ENCODE measurements around the gene RNF126.
"Not testable (repeated sequence)": the region's sequence is repeated elsewhere in the genome, so short reads cannot be mapped to it uniquely, and the experiment has no call there.

The RNF126 gene

DNA sequence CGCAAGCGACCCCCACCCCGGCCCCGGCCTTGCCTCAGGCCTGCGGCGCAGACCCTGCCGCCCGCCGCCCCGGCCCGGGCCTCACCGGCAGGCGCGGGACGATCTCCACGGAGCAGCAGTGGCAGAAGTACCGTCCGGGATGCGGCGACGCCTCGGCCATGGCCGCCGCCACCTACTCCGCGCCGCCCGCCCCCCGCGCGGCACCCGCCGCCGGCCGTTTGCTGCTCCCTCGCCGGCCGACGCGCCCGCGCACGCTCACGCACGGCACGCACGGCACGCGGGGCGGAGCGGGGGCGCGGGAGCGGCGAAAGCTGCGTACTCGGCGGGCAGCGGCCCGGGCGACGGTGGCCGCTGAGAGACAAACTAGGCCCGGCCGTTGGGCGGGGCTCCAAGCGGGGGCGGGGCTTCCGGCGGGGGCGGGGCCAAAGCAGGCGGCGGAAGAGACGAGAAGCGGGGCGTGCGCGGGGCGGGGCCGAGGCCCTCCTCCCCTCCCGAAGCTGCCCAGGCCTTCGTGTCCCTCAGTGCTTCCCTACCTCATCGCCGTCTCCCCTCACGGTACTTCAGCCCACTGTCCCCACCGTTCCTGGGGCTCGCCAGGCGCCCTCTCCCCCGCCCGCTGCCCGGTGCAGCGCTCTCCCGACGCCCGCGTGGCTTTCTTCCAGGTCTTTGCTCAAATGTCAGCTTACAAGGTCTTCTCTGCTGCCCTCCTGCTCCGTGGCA lies at the start of gene RNF126:
TSS of gene RNF126 (minus strand) at position 253 of the 720 bp plus-strand sequence. CDS start at position 160, 93 bp downstream.
- peak; percentile 73 to 86 for DNase-seq

GRCh38 chr19:711254-711653 lies 48.2 kb upstream of the RNF126 start:
- DNase-seq, result no peak

GRCh38 chr19:710767-711166 lies 47.8 kb upstream of the RNF126 start:
- DNase-seq, result no peak

- DNase-seq, result no peak
These were observed 47.1 kb upstream of the RNF126 start for GRCh38 chr19:709965-710571.

DNA sequence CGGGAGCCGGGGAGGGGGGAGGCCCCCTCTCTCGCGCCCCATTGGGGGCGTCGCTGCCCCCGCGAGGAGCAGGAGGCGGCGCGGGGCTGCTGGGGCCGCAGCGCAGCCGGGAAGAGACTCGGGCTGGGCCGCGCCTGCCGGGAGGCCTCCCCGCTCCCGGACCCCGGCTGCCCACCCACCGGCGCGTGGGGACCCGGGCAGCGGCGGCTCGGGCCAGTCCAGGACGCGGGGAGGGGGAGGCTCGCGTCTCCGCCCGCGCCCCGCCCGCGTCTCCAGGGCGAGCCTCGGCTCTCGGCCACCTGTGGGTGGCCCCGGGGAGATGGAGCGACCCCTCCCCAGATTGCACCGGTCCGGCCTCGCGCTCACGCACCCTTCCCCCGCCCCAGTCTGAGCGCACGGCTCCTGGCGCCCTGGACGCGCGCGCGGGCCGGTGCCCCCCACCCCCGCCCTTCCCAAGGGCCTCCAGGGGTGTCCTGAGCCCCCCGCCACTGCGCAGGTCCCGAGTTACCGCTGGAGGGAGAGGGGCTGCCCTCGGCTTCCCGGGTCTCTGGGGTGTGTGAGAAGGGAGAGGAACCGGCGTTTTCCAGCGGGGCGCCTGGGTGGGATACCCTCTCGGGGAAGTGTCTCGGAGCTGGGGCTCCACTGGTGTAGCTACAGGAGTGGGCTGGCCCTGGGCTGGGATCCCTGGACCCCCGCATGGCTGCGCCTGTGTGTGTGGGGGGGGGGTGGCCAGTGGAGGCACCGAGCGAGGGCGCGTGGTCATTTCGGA lies 46.4 kb upstream of the RNF126 start:
- no peak for DNase-seq

- DNase-seq, result no peak
These were observed 45.4 kb upstream of the RNF126 start, which contains the start of gene PALM for GRCh38 chr19:708154-709143. Gene PALM (plus strand): TSS chr19:708935. CDS start chr19:709147, 212 bp downstream.

DNA sequence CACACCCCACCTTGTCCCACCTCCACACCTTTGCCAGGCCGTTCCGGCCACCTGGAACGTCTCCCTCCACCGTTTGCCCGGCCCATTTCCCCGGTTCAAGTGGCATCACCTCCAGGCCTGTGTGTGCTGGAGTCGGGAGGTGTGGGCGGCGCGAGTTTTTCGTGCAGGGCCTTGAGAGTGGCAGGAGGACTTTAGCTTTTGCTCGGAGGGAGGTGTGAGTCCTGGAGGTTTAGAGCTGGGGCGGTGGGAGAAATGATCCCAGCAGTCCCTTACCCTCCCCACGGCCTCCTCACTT lies 41.4 kb upstream of the RNF126 start:
- no peak for DNase-seq

DNA sequence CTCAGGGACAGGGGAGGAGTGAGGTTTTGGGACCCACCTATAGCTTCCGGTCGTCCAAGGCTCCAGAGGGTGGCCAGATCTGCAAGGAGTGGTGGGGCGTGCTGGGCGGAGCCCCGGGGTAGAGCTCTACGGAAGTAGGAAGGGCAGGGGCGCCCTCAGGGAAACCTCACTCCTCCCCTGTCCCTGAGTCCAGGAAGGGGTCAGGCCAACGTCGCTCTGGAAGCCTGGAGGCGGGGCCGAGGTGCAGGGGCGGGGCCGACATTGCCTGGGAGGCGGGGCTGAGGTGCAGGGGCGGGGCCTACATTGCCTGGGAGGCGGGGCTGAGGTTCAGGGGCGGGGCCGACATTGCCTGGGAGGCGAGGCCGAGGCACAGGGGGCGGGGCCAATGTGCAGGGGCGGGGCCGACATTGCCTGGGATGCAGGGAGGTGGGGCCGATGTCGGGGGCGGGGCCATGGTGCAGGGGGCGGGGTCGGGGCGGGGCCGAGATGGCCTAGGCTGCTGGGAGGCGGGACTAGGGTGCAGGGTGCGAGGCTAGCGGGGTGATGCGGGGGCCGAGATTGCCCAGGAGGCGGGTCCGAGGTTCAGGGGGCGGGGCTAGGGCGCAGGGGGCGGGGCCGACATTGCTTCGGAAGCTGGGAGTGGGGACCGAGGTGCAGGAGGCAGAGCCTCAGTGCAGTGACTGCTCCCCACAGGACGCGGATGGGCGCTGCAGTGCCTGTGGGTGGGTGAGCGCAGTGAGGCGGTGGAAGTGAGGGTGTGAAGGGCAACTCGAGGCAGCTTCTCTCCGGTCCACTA lies 40.8 kb upstream of the RNF126 start:
- DNase-seq, result no peak

DNA sequence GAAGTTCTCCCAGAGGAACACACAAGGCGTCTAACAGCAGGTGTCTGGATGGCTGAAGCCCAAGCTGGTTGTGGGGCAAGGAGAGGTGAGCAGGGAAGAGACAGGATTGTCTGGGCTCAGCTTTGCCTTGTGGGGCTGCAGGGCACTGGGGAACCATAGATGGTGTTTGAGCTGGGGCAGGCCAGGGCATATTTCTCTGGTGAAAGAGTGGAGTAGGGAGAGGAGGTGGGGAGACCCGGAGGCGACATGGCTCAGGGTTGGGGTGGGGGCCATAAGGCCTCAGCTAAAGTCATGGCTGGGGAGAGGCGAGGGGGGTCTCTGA lies 40.3 kb upstream of the RNF126 start:
- no peak for DNase-seq

DNA sequence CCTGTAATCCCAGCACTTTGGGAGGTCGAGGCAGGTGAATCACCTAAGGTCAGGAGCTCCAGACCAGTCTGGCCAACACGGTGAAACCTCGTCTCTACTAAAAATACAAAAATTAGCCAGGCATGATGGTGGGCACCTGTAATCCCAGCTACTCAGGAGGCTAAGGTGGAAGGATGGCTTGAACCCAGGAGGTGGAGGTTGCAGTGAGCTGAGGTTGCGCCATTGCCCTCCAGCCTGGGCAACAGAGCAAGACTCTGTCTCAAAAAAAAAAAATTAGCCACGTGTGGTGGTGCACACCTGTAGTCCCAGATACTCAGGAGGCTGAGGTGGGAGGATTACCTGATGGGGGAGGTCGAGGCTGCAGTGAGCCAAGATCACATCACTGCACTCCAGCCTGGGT lies 39.8 kb upstream of the RNF126 start:
- not testable (repeated sequence) for DNase-seq

DNA sequence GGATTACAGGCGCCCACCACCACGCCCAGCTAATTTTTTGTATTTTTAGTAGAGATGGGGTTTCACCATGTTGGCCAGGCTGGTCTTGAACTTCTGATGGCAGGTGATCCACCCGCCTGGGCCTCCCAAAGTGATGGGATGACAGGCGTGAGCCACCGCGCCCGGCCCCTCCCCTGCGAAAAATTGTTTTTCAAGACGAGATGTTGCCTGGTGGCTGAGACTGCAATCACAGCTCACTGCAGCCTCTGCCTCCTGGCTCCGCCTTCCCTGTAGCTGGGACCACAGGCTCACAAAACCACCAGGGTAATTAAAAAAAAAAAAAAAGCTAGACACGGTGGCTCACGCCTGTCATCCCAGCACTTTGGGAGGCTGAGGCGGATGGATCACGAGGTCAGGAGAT lies 36.9 kb upstream of the RNF126 start:
- DNase-seq, result not testable (repeated sequence)

GRCh38 chr19:698529-698928 lies 35.5 kb upstream of the RNF126 start:
- not testable (repeated sequence) for DNase-seq

DNA sequence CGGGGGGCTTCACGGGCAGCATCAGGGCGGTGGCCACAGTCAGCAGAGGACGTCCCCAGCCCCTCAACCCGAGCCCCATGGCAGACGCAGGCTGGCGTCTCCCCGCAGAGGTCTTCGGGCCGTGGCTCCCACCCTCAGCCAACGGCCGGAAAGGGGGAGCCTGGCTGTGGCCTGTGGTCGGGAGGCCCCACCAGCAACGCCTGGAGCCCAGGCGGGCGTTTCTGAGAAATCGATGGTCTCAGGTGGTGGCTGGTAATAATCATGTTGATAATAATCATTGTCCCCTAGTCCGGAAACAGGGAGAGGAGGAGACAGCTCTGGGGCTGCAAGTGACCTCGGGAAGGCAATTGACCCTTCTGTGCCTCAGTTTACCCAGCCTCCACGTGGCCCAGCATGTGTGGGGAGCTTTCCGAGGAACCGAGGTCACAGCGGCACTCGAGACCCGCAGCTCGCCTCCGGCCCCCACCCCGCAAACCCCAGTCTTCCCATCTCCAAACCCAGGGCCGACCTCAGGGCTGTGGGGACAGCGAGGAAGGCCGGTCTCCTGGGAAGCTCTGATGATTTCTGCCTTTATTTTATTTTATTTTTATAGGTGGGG lies 32.4 kb upstream of the RNF126 start, which contains the start of gene PRSS57:
TSS of gene PRSS57 (minus strand) at position 101 of the 598 bp plus-strand sequence. CDS start at position 79, 22 bp downstream.
- no peak for DNase-seq

- no peak for DNase-seq
These were observed 31.7 kb upstream of the RNF126 start for GRCh38 chr19:694481-695351.

DNA sequence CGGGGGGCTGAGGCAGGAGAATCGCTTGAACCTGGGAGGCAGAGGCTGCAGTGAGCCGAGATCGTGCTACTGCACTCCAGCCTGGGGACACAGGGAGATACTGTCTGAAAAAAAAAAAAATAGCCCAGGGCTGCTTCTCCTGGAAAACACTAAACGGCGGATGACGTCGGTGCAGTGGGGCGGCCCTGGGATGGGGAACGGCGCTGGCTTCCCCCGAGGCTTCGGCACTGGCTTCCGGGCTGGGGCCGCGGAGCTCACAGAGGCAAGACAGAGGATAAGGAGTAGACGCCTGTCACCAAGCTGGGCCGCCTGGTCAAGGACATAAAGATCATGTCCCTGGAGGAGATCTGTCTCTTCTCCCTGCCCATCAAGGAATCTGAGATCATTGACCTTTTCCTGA lies 27.2 kb upstream of the RNF126 start:
- DNase-seq, result no peak

- no peak for DNase-seq
These were observed 26.0 kb upstream of the RNF126 start for GRCh38 chr19:688992-689391.

GRCh38 chr19:688214-688613 lies 25.2 kb upstream of the RNF126 start:
- no peak for DNase-seq

DNA sequence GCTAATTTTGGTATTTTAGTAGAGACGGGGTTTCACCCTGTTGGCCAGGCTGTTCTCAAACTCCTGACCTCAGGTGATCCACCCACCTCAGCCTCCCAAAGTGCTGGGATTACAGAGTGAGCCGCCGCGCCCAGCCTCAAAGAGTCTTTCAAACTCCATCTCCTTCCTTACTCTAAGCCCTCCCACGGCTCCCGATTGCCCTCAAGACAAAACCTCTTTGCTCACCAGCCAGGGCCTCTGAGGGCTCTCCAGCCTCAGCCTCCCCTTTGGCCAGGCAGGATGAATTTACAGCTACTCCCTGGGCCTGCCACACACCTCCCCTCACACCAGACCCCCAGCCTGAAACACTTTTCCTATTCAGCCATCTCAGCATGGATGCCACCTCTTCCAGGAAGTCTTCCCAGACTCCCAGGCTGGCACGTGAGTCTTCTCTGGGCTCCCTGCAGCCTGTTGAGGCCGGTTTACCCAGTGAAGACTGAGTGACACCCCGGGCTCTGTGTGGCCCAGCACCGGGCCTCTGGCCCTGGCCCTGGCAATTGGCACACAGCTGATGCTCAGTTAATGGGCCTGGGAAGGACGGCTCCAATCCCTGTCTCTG lies 24.7 kb upstream of the RNF126 start:
- DNase-seq, result no peak

DNA sequence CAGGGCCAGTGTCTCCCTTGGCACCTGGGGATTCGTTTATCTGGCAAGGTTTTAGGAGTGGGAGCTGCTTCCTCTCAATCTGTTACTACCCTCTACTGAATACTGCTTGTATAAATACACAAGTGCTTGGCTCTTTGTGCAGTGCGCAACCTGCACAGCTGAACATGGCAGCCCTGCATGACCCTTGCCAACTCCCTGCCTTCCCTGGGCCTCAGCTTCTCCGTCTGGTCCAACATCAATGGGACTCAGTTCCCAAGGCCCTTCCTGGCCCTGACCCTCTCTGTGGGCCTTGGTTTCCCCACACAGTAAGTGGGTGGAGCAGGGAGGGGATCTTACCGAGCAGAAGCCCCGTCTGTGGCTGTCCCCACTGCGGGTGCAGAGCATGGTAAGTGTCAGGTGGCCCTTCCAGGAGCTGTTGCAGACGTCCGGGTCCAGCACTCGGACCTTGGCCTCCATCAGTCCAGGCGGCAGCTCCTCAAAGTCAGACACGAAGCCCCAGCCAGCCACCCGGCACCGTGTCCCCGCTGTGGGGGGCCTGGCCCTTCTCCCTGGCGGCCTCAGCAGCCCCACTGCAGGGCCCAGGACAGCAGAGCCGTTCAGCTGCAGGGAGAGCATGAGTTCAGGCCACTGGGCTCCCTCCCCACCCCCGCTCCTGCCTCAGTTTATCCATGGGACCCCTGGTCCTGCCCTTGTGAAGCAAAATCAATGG lies 23.7 kb upstream of the RNF126 start:
- DNase-seq, result no peak
